BLaER1 treated with 17β-estradiol and CSF1 and Interleukin-3, amounts not matched to agents 10 nM and 100 nM (cell line): ENCODE results near the gene SCAMP4.
"Not testable (repeated sequence)": the region's sequence is repeated elsewhere in the genome, so short reads cannot be mapped to it uniquely, and the experiment has no call there.

Source experiments
- H3K27ac ChIP-seq, 11 experiments: shearing (Covaris generic); formaldehyde crosslinking; 2 replicates each; pipeline ENCODE4 v1.8.1; 2022
- H3K27me3 ChIP-seq, 11 experiments: shearing (Covaris generic); formaldehyde crosslinking; 2 replicates each; pipeline ENCODE4 v1.8.1; 2022
- H3K36me3 ChIP-seq, 11 experiments: shearing (Covaris generic); formaldehyde crosslinking; 2 replicates each; pipeline ENCODE4 v1.8.1; 2022
- H3K4me1 ChIP-seq, 10 experiments: shearing (Covaris generic); formaldehyde crosslinking; 2 replicates each; pipeline ENCODE4 v1.8.1; 2022
- H3K4me2 ChIP-seq, 11 experiments: shearing (Covaris generic); formaldehyde crosslinking; 2 replicates each; pipeline ENCODE4 v1.8.1; 2022
- H3K4me3 ChIP-seq, 10 experiments: shearing (Covaris generic); formaldehyde crosslinking; 2 replicates each; pipeline ENCODE4 v1.8.1; 2022
- H3K9ac ChIP-seq, 11 experiments: shearing (Covaris generic); formaldehyde crosslinking; 2 replicates each; pipeline ENCODE4 v1.8.1; 2022
- H3K9me3 ChIP-seq, 11 experiments: shearing (Covaris generic); formaldehyde crosslinking; replicated peaks in 1 of 11; 2 replicates each; pipeline ENCODE4 v1.8.1; 2022
- H4K20me1 ChIP-seq, 11 experiments: shearing (Covaris generic); formaldehyde crosslinking; 2 replicates each; pipeline ENCODE4 v1.8.1; 2022
- Cebpa-rat ChIP-seq, 11 experiments: shearing (Covaris generic); IDR thresholded peaks; 2 replicates each; pipeline ENCODE4 v1.8.1; 2022

Gene SCAMP4

DNA sequence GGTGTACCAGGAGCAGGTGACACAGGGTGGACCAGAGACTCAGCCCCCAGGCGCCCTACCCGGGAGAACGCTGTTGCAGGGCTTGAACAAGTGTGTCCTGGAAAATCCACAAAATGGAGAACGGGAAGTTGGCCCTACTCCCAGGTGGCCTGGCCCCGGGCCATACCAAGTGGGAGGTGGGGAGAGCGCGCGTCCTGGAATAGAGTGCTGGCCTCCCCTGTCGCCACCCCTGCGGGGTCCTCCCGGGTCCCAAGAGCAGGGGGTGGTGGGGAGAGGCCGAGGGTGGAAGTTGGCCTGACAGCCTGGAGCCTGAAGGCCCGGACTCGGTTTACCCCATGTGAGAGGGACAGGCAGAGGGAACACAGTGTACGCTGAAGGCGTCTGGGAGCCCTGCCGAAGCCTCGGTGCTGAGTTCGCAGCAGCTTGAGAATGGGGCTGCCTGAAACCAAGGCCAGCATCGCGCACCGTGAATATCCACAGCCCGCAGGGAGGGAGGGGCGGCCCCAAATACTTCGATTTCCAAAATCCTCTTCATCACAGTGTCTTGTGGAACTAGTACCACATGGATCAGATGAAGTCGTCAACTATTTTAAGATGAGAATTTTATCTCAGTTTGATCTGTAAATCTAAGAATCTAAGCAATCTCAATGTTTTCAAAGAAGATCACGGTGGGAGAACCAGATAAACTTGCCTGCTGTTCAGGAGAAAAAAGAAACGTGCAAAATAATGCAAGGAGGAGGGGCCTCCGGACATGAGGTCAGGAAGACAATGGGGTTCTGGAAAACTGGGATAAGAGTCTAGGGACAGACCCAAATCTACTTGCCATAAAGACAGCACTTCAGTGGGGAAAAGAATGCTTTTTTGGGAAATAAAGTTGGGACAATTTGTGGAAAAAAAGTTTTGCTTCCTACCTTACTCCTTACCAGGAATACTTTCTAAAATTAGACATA is 31.4 kb upstream of the SCAMP4 start:
- peaks cover 43 to 62% (median 55%) of the 10 kb centered on the region in 10 experiments for H3K4me1 ChIP-seq
- peaks cover 28 to 52% (median 39%) of the 10 kb centered on the region in 11 experiments for H3K36me3 ChIP-seq
- peak overlapping the region; percentile 81 to 99 (median 93); a peak in 19 of 20 replicates for H3K4me3 ChIP-seq
- peak overlapping the region; percentile 89 to 98 (median 94) for H3K9ac ChIP-seq
- peak overlapping the region in 10 of 11 experiments; percentile 4 to 97 (median 89); a peak in 15 of 22 replicates for H3K27ac ChIP-seq
- no peak for TF ChIP-seq Cebpa-rat (IDR thresholded peaks at IDR 0.05)
- peak overlapping the region; percentile 87 to 99 (median 96) for H3K4me2 ChIP-seq
- peaks cover 25 to 66% (median 54%) of the 10 kb centered on the region in 11 experiments; a peak in 21 of 22 replicates for H4K20me1 ChIP-seq
- no peaks in the 10 kb centered on the region for H3K27me3 ChIP-seq
- no peaks in the 10 kb centered on the region for H3K9me3 ChIP-seq

- no peaks in the 10 kb centered on the region for H3K9me3 ChIP-seq
- peaks cover 35 to 53% (median 47%) of the 10 kb centered on the region in 10 experiments for H3K4me1 ChIP-seq
- peaks cover 28 to 44% (median 39%) of the 10 kb centered on the region in 11 experiments for H3K36me3 ChIP-seq
- H3K27me3 ChIP-seq = no peaks in the 10 kb centered on the region
- H3K4me3 ChIP-seq = peak overlapping the region; percentile 81 to 99 (median 93)
- H3K27ac ChIP-seq = peak overlapping the region in 10 of 11 experiments; percentile 84 to 97 (median 92); a peak in 17 of 22 replicates
- peaks cover 25 to 60% (median 50%) of the 10 kb centered on the region in 11 experiments; a peak in 21 of 22 replicates for H4K20me1 ChIP-seq
- H3K9ac ChIP-seq = peak overlapping the region; percentile 89 to 98 (median 94)
- no peak for TF ChIP-seq Cebpa-rat (IDR thresholded peaks at IDR 0.05)
- peak overlapping the region; percentile 87 to 99 (median 96) for H3K4me2 ChIP-seq
Observed at GRCh38 chr19:1874554-1875185, 30.5 kb upstream of the SCAMP4 start.

DNA sequence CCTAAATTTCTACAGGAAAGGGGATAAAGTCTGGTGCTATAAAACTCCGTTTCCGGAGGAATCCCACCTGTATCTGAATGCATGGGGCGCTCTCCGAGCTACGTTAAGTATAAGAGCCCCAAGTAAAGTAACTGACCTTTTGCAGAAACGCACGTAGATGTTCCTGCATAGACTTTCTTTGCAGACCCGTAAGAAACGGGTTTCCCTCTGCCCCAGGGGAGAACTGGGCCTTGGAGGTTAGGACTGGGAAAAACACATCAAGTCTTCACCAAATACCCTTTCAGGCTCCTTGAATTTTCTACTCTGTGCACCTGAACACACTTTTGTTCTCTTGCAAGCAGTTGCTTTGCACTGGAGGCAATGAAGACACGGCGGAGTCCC is 29.9 kb upstream of the SCAMP4 start:
- not testable (repeated sequence) for H3K27me3 ChIP-seq, H3K9me3 ChIP-seq
- H3K4me2 ChIP-seq = peak overlapping the region; percentile 87 to 99 (median 96)
- H3K4me1 ChIP-seq = peaks cover 37 to 51% (median 45%) of the 10 kb centered on the region in 10 experiments
- H3K4me3 ChIP-seq = peak overlapping the region; percentile 81 to 99 (median 93)
- peak overlapping the region; percentile 89 to 98 (median 94) for H3K9ac ChIP-seq
- peaks cover 31 to 44% (median 39%) of the 10 kb centered on the region in 11 experiments for H3K36me3 ChIP-seq
- H3K27ac ChIP-seq = peak overlapping the region; percentile 84 to 97 (median 93)
- H4K20me1 ChIP-seq = peaks cover 28 to 62% (median 52%) of the 10 kb centered on the region in 11 experiments; a peak in 21 of 22 replicates

GRCh38 chr19:1875646-1876495 is 29.3 kb upstream of the SCAMP4 start:
- Histone ChIP-seq H3K36me3 (peaks cover 26 to 44% (median 38%) of the 10 kb centered on the region in 11 experiments), H3K4me2 (peak overlapping the region; percentile 87 to 99 (median 97)), H3K9me3 (no peaks in the 10 kb centered on the region), H3K27ac (peak overlapping the region; percentile 84 to 97 (median 93)), H3K27me3 (no peaks in the 10 kb centered on the region), H3K4me1 (peaks cover 38 to 51% (median 45%) of the 10 kb centered on the region in 10 experiments), H4K20me1 (peaks cover 34 to 62% (median 54%) of the 10 kb centered on the region in 11 experiments; a peak in 21 of 22 replicates), H3K9ac (peak overlapping the region; percentile 89 to 98 (median 94)), H3K4me3 (peak overlapping the region; percentile 81 to 99 (median 93))
- TF ChIP-seq Cebpa-rat (IDR thresholded peaks at IDR 0.05) = no peak

DNA sequence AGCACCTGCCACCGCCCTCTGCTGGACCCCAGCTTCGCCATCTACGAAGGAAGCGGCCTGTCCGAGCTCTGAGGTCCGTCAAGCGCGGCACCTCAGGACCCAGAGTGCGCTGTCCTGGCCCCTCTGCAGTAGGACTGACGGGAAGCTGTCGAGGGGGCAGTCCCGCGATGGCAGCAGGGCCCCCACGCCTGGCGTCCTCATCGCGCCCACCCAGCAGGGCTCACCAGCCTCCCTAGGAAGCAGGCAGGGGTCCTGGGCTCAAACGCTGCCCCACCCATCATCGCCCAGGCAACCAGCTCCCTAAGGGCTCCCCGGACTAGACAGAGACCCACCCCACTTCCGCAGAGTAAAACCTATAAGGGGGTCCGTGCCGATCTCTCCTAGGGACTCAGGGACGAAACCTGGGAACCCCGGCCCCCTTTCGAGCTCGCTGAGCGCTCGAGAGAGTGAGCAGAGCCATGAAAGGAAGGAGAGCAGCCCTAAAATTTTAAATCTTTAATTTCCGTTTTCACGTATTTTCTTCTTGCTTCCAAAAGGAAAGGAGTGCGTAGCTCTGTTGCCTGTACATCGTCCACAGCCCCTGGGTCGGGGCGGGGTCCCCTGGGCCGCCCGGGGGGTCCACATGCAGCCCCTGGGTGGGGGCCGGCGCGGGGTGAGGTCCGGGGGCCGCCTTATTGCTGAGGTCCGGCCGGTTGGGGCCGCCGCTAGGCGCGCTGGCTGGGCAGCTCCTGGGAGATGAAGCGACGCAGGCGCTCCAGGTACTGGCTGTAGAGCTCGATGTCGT is 28.5 kb upstream of the SCAMP4 start:
- H3K9me3 ChIP-seq = not testable (repeated sequence)

GRCh38 chr19:1877280-1877660 is 27.9 kb upstream of the SCAMP4 start:
- H3K9me3 ChIP-seq, H3K4me2 ChIP-seq, H3K4me3 ChIP-seq, H3K27me3 ChIP-seq, H3K27ac ChIP-seq, H3K9ac ChIP-seq: not testable (repeated sequence)
- H3K4me1 ChIP-seq = peaks cover 44 to 54% (median 52%) of the 10 kb centered on the region in 10 experiments
- H4K20me1 ChIP-seq = peaks cover 43 to 60% (median 53%) of the 10 kb centered on the region in 11 experiments; a peak in 21 of 22 replicates
- peaks cover 19 to 34% (median 28%) of the 10 kb centered on the region in 11 experiments; a peak in 21 of 22 replicates for H3K36me3 ChIP-seq

More for the DNA sequence above, 28.5 kb upstream of the SCAMP4 start:
- Histone ChIP-seq H3K27ac (peak overlapping the region; percentile 84 to 97 (median 93)), H3K9ac (peak overlapping the region; percentile 89 to 98 (median 94)), H3K36me3 (peaks cover 20 to 40% (median 31%) of the 10 kb centered on the region in 11 experiments; a peak in 21 of 22 replicates), H3K4me1 (peaks cover 41 to 50% (median 48%) of the 10 kb centered on the region in 10 experiments), H4K20me1 (peaks cover 38 to 60% (median 52%) of the 10 kb centered on the region in 11 experiments; a peak in 21 of 22 replicates), H3K4me3 (peak overlapping the region; percentile 81 to 99 (median 93)), H3K4me2 (peak overlapping the region; percentile 87 to 99 (median 97))
- H3K27me3 ChIP-seq = not testable (repeated sequence)

DNA sequence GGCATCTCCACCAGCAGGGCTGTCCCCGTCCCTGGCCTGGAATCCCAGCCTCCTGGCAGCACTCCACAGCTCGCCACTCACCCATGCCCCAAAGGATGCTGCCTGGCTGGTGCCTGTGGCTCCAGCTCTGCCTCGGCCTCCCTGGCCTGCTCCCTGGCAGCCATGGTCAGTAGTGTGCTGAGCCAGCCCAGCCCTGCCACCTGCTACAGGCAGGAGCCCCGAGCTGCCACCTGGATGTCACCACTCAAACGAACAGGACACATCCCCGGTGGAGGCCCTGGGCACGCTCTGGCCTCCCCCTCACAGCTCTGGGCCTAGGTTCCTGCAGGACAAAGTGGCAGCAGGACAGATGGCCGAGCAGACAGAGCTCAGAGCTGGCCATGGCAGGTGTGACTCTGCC is 26.6 kb upstream of the SCAMP4 start:
- Histone ChIP-seq H3K4me1 (peaks cover 44 to 54% (median 52%) of the 10 kb centered on the region in 10 experiments), H4K20me1 (peaks cover 43 to 60% (median 53%) of the 10 kb centered on the region in 11 experiments)

DNA sequence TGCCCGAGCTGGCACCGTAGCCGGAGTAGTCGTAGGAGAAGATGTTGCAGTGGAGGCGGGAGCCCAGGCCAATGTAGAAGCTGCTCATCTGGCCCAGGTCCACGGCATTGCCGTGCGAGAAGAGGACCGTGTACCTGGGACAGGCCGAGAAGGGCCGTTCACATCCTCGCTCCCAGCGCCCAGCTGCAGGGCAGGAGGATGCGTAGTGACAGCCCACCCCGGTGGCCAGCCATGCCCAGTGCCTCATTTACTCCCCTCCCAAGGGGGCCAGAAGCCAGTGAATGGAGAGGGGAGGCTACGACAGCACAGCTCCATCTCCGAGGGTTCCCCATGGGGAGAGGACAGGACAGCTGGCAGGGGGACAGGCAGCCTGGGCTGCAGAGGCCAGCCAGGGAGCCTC is 25.2 kb upstream of the SCAMP4 start:
- H3K36me3 ChIP-seq = peaks cover 0 to 19% (median 11%) of the 10 kb centered on the region in 11 experiments; a peak in 13 of 22 replicates
- H3K4me1 ChIP-seq = peaks cover 40 to 53% (median 51%) of the 10 kb centered on the region in 10 experiments
- H4K20me1 ChIP-seq = peaks cover 44 to 64% (median 54%) of the 10 kb centered on the region in 11 experiments
- H3K9me3 ChIP-seq, H3K4me3 ChIP-seq, H3K27me3 ChIP-seq, H3K27ac ChIP-seq: not testable (repeated sequence)
- H3K4me2 ChIP-seq = peak overlapping the region in 5 of 11 experiments; percentile 29 to 47 (median 37); a peak in 3 of 22 replicates
- H3K9ac ChIP-seq = peak overlapping the region in 5 of 11 experiments; percentile 12 to 50 (median 36); a peak in 5 of 22 replicates

More for the DNA sequence above, 26.6 kb upstream of the SCAMP4 start:
- not testable (repeated sequence) for H3K4me3 ChIP-seq, H3K9me3 ChIP-seq, H3K4me2 ChIP-seq, H3K9ac ChIP-seq, H3K27ac ChIP-seq, H3K27me3 ChIP-seq
- H3K36me3 ChIP-seq = peaks cover 6 to 25% (median 15%) of the 10 kb centered on the region in 11 experiments; a peak in 21 of 22 replicates
